ENCODE measurements around the gene TULP4.
"Not testable (repeated sequence)": the region's sequence is repeated elsewhere in the genome, so short reads cannot be mapped to it uniquely, and the experiment has no call there.

The TULP4 gene

DNA sequence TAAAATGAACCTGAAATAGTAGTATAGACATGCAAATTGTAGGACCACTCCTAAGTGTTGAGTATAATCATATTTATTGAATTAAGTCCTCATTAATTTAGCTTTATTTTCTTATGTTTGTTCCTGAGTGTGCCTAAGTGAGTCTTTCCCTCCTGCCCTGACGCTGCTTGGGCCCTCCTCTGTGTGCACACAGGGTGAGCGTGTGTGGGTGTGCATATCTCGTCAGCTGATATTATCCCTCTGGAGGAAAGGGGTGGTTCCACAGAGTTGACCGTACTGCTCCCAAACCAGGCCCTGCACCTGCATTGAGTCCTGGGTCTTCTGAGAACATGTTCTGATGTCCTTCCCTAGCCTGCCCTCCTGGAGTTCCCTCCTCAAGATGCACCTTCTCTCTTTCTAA is 28.0 kb downstream of the TULP4 start:
- ChIA-PET POLR2A (no interaction called here), CTCF (no interaction called here)
- Histone ChIP-seq H3K9me3 (ENCODE audit: control insufficient read depth, insufficient read depth, low read depth, low read length) (no peaks in the 10 kb centered on the region), H3K36me3 (ENCODE audit: control insufficient read depth in 2 of 2, insufficient read depth in 1 of 2, low read length in 2 of 2) (no peaks in the 10 kb centered on the region), H3K4me1 (ENCODE audit: control insufficient read depth, insufficient read depth, low read length) (no peaks in the 10 kb centered on the region), H3K4me3 (ENCODE audit: low read depth, low read length) (no peak overlapping the region), H3K27ac (ENCODE audit: extremely low read depth, low read depth, low read length) (no peak overlapping the region)
- TF ChIP-seq ZNF560 (tag by site-specific recombination; IDR thresholded peaks at IDR 0.05; ENCODE audit: borderline replicate concordance) (no peak), ZNF571 (tag by site-specific recombination; IDR thresholded peaks at IDR 0.05) (no peak), ZNF624 (tag by site-specific recombination; IDR thresholded peaks at IDR 0.05) (no peak), ZNF530 (tag by site-specific recombination; IDR thresholded peaks at IDR 0.05; ENCODE audit: low read depth) (no peak), ZBTB8A (tag by site-specific recombination; IDR thresholded peaks at IDR 0.05) (no peak), ZNF354C (tag by site-specific recombination; IDR thresholded peaks at IDR 0.05; ENCODE audit: borderline replicate concordance, low read depth) (no peak), ZNF677 (tag by site-specific recombination; IDR thresholded peaks at IDR 0.05) (no peak), ZNF791 (tag by site-specific recombination; IDR thresholded peaks at IDR 0.05) (no peak)

DNA sequence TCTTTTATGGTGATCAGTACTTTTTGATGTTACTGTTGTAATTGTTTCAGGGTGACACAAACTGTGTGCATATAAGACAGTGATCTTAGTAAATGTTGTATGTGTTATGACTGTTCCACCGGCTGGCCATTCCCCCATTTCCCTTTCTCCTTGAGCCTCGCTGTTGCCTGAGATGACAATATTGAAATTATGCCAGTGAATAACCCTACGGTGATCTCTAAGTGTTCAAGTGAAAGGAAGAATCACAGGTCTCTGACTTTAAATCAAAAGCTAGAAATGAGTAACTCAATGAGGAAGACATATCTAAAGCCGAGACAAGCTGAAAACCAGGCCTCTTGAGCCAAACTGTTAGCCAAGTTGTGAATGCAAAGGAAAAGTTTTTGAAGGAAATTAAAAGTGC is 32.3 kb downstream of the TULP4 start:
- no peak for TF ChIP-seq ZNF354C (tag by site-specific recombination; IDR thresholded peaks at IDR 0.05; ENCODE audit: borderline replicate concordance, low read depth)
- TF ChIP-seq ZBTB48 (tag by site-specific recombination; IDR thresholded peaks at IDR 0.05): no peak
- TF ChIP-seq, protein P1, sequence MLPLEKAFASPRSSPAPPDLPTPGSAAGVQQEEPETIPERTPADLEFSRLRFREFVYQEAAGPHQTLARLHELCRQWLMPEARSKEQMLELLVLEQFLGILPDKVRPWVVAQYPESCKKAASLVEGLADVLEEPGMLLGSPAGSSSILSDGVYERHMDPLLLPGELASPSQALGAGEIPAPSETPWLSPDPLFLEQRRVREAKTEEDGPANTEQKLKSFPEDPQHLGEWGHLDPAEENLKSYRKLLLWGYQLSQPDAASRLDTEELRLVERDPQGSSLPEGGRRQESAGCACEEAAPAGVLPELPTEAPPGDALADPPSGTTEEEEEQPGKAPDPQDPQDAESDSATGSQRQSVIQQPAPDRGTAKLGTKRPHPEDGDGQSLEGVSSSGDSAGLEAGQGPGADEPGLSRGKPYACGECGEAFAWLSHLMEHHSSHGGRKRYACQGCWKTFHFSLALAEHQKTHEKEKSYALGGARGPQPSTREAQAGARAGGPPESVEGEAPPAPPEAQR (tag by site-specific recombination; IDR thresholded peaks at IDR 0.05): no peak
- TF ChIP-seq IKZF3 (tag by site-specific recombination; IDR thresholded peaks at IDR 0.05): no peak
- TF ChIP-seq MYNN (tag by site-specific recombination; IDR thresholded peaks at IDR 0.05; ENCODE audit: borderline replicate concordance): no peak
- no peak for TF ChIP-seq TCF7L2 (IDR thresholded peaks at IDR 0.05; ENCODE audit: borderline replicate concordance, low read depth, low read length)
- no peak for TF ChIP-seq ZNF404 (tag by site-specific recombination; IDR thresholded peaks at IDR 0.05)
- TF ChIP-seq GFI1B (tag by site-specific recombination; IDR thresholded peaks at IDR 0.05): no peak
- TF ChIP-seq RBAK (tag by site-specific recombination; IDR thresholded peaks at IDR 0.05): no peak
- TF ChIP-seq ZNF350 (tag by site-specific recombination; IDR thresholded peaks at IDR 0.05): no peak
- TF ChIP-seq, protein P2, sequence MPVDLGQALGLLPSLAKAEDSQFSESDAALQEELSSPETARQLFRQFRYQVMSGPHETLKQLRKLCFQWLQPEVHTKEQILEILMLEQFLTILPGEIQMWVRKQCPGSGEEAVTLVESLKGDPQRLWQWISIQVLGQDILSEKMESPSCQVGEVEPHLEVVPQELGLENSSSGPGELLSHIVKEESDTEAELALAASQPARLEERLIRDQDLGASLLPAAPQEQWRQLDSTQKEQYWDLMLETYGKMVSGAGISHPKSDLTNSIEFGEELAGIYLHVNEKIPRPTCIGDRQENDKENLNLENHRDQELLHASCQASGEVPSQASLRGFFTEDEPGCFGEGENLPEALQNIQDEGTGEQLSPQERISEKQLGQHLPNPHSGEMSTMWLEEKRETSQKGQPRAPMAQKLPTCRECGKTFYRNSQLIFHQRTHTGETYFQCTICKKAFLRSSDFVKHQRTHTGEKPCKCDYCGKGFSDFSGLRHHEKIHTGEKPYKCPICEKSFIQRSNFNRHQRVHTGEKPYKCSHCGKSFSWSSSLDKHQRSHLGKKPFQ (tag by site-specific recombination; IDR thresholded peaks at IDR 0.05): no peak
- ChIA-PET CTCF (interaction anchor here (0.6 to 1.3 kb wide), 3 partner anchors 8 to 1252 kb away, joined by 3 to 5 read pairs (median 4); no protein-coding TSS in a partner anchor), POLR2A (no interaction called here)
- no peak overlapping the region for H3K4me3 ChIP-seq (ENCODE audit: low read depth, low read length)
- no peak overlapping the region for H3K27ac ChIP-seq (ENCODE audit: extremely low read depth, low read depth, low read length)
- no peaks in the 10 kb centered on the region for H3K9me3 ChIP-seq (ENCODE audit: control insufficient read depth, insufficient read depth, low read depth, low read length)
- H3K4me1 ChIP-seq (ENCODE audit: control insufficient read depth, insufficient read depth, low read length): no peaks in the 10 kb centered on the region
- no peaks in the 10 kb centered on the region for H3K36me3 ChIP-seq (ENCODE audit: control insufficient read depth in 2 of 2, insufficient read depth in 1 of 2, low read length in 2 of 2)

DNA sequence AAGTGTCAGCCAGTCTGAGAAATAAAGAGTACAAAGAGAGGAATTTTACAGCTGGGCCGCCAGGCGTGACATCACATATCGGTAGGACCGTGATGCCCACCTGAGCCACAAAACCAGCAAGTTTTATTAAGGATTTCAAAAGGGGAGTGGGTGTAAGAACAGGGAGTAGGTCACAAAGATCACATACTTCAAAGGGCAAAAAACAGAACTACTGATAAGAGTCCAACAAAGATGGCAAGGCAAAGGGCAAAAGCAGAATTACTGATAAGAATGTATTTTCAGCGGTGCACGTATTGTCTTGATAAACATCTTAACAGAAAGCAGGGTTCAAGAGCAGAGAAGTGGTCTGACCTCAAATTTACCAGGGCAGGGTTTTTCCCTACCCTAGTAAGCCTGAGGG is 33.2 kb downstream of the TULP4 start:
- H3K4me1 ChIP-seq (ENCODE audit: control insufficient read depth, insufficient read depth, low read length); H3K9me3 ChIP-seq (ENCODE audit: control insufficient read depth, insufficient read depth, low read depth, low read length); H3K36me3 ChIP-seq (ENCODE audit: control insufficient read depth in 2 of 2, insufficient read depth in 1 of 2, low read length in 2 of 2); H3K4me3 ChIP-seq (ENCODE audit: low read depth, low read length); H3K27ac ChIP-seq (ENCODE audit: extremely low read depth, low read depth, low read length); POLR2A ChIA-PET: not testable (repeated sequence)
- CTCF ChIA-PET: interaction anchor here (1.3 kb wide), 1 partner anchor 98 kb away, joined by 4 read pairs; no protein-coding TSS in a partner anchor

Measured in HEK293 (cell line).